UCSD-AML1 (cell line): ENCODE measurements around the gene GAPDHS.

Experiments
- DNase-seq: peaks from one replicate; lab custom pipeline; 2025; ENCODE audit not compliant: unreplicated experiment; lab: John Stamatoyannopoulos, UW

Gene GAPDHS

GRCh38 chr19:35585848-35586247, 52.6 kb downstream of the GAPDHS start, which contains the start of gene PMIS2:
Gene PMIS2, plus strand, starts transcription at chr19:35586173. Its CDS starts 87 bp downstream, at chr19:35586260.
- DNase-seq: no peak

GRCh38 chr19:35587321-35587720, 54.1 kb downstream of the GAPDHS start:
- DNase-seq: no peak

GRCh38 chr19:35590875-35591274, 57.6 kb downstream of the GAPDHS start:
- no peak for DNase-seq

- peak; percentile 23 for DNase-seq
These were observed 59.0 kb downstream of the GAPDHS start for GRCh38 chr19:35592226-35592625.
